Body of pancreas (tissue), 4 donors: ENCODE measurements around the gene LINC01488. TPM values are rescaled to one million over a fixed set of nuclear protein-coding genes. Genes with fewer than 3 reads are reported as not detected.

Source experiments
- ATAC-seq: fragments of 150-250 bp; one replicate; pipeline ENCODE4 v1.9.1; 2016
- DNase-seq, 4 donors: peaks; one replicate each; pipeline ENCODE4 v3.0.0-alpha.2; 2019
- H3K27ac ChIP-seq, 4 donors: fragments of 200-600 bp; sonication (generic); 1 replicate in 3 of 4; 2 replicates in 1 of 4; pipeline versions ENCODE4 v1.5.1 to v1.6.1; 2016 to 2019; ENCODE audit warnings: mild to moderate bottlenecking in 1 of 4, mixed read lengths in 1 of 4, moderate library complexity in 1 of 4
- H3K27me3 ChIP-seq, 2 donors: fragments of 200-600 bp; sonication (generic); one replicate each; pipeline ENCODE4 v1.6.0; 2016; ENCODE audit warnings: mild to moderate bottlenecking in 1 of 2
- H3K36me3 ChIP-seq, 2 donors: fragments of 200-600 bp; sonication (generic); replicated peaks in 1 of 2; 2 replicates each; pipeline ENCODE4 v1.5.1; 2016; ENCODE audit warnings: low read depth in 2 of 2; ENCODE audit not compliant: insufficient read depth in 1 of 2
- H3K4me1 ChIP-seq: fragments of 200-600 bp; sonication (generic); one replicate; pipeline ENCODE4 v1.6.0; 2016
- H3K4me3 ChIP-seq, 2 donors: fragments of 200-600 bp; sonication (generic); 1 replicate in 1 of 2; 2 replicates in 1 of 2; pipeline ENCODE4 v1.5.1; 2016 to 2019
- H3K9me3 ChIP-seq, 3 donors: fragments of 200-600 bp; sonication (generic); 1 replicate in 2 of 3; 2 replicates in 1 of 3; pipeline ENCODE4 v1.5.1; 2016
- CTCF ChIP-seq, 7 experiments: fragments of 450-650 bp in 4 of 7; fragments of 200-600 bp in 3 of 7; sonication (generic) in 3 of 7; IDR thresholded peaks; one replicate each; pipeline ENCODE4 v1.5.1; 2016 to 2019; ENCODE audit warnings: antibody characterized with exemption in 7 of 7
- POLR2A ChIP-seq, 3 donors: fragments of 450-650 bp; IDR thresholded peaks; one replicate each; pipeline ENCODE4 v1.6.1; 2016; ENCODE audit warnings: antibody characterized with exemption in 3 of 3, mild to moderate bottlenecking in 2 of 3
- WGBS, 2 donors: methylation state at CpG; one replicate each; pipeline ENCODE4 v1.1.5; 2017; 5-methylcytosine and 5-hydroxymethylcytosine counted together
- intact Hi-C: fragments of 100-400 bp; cut with DNase I; formaldehyde crosslinking; loops from one replicate; pipeline ENCODE4 v1.15.1; 2023
- total RNA-seq, 2 donors: library from RNA; depleted of rRNA; stranded (reverse); fragments of >200 nt; gene quantifications; one replicate each; pipeline ENCODE4 v1.1.0, GENCODE V29; 2016

LINC01488 gene
- total RNA-seq, 2 donors from 2014 or later, result not detected

- no peak for DNase-seq
- intact Hi-C loops, result no loop called here
- TF ChIP-seq CTCF (IDR thresholded peaks at IDR 0.05) (no peak), POLR2A (IDR thresholded peaks at IDR 0.05) (no peak)
- H3K27me3 ChIP-seq, result no peaks in the 10 kb centered on the region
- peaks cover 17% of the 10 kb centered on the region for H3K4me1 ChIP-seq
- no peak for ATAC-seq
- no peaks in the 10 kb centered on the region for H3K36me3 ChIP-seq
- H3K4me3 ChIP-seq, result no peak overlapping the region
- H3K27ac ChIP-seq, result no peak overlapping the region
- WGBS, 2 donors, result 65 to 69% methylated on average over 3 of the region's 3 CpGs
- H3K9me3 ChIP-seq, result no peaks in the 10 kb centered on the region
Measured at GRCh38 chr11:69483170-69483569, 1.7 kb downstream of the LINC01488 start.

DNA sequence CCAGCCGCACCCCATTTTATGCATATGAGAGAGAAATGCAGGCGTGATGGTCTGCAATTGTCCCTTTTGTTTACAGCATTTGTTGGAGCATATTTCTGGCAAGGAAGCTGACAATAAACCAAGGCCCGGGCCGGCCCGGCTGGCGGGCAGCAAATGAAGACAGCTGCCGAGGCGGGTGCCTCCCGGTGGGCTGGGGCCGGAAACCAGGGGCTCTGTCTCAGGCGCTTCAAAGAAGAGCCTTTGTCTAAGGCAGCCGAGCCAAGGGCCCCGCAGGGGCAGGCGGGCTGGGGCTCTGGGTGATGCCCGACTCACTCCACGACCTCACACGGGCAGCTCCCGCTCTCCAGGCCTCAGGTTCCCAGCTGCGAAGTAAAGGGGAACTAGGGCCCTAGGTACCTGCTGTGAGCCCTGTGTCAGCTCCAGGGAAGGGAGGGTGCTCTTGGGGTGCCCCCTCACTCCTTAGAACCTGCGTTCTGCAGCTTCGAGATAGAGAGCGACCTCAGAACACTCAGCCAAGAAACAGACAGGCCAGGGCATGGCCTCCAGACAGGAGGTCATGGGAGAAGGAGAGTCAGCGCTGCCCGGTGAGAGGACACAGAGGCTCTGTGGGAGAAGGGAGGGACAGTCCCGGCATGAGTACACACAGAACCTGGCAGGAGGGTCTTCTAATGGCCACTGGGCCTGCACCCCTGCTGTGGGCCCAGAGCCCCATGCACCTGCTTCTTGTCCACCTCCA lies 2.4 kb downstream of the LINC01488 start:
- intact Hi-C loops, result no loop called here
- Histone ChIP-seq H3K27me3 (no peaks in the 10 kb centered on the region), H3K36me3 (no peaks in the 10 kb centered on the region), H3K27ac (no peak overlapping the region), H3K4me1 (peaks cover 17% of the 10 kb centered on the region), H3K9me3 (no peaks in the 10 kb centered on the region), H3K4me3 (no peak overlapping the region)
- 57 to 82% methylated on average over 16 to 25 of the region's 25 CpGs for WGBS, 2 donors
- TF ChIP-seq POLR2A (IDR thresholded peaks at IDR 0.05) (no peak), CTCF (IDR thresholded peaks at IDR 0.05) (no peak)
- DNase-seq (no peak), ATAC-seq (no peak)

DNA sequence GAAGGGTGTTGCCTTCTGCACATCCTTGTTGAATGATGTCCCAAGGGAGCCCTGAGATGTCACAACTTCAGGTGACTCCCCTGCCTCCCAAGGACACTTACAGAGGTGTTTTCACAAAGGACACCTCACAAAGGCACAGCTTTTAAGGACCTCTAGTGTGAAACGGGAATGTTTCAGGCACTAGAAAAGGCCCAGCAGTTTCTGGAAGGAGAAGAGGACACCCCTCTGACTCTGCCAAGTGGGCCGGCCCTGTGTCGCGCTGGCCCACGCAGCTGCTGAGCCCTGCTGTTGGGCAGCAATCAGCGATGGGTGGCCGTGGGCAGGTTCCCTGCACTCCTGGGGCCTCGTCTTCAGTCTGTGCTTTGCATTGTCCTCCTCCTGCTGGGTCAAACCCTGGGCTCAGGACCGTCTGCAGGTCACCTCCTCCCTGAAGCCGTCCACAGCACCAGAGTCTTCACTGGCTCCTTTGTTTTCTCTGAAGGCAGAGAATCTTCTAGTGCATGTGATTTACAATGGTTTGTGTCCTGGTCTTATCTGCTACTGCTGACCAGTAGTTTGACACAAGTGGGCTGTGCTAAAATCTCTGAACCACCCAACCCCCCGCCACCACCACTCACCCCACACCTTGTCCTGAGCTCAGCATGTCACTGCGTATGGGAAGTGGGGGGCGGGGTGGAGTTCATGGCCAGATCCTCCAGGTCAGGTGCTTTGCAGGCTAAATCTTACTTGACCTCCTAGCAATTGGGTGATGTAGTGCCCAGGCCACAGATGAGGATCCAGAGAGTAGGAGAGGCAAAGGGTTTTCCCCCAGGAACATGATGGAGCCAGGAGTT lies 3.2 kb downstream of the LINC01488 start:
- WGBS, 2 donors, result 75 to 78% methylated on average over 8 to 11 of the region's 13 CpGs
- no peak for TF ChIP-seq POLR2A (IDR thresholded peaks at IDR 0.05)
- no peak for TF ChIP-seq CTCF (IDR thresholded peaks at IDR 0.05)
- no peak overlapping the region for H3K4me3 ChIP-seq
- no peak overlapping the region for H3K27ac ChIP-seq
- intact Hi-C loops, result no loop called here
- H3K27me3 ChIP-seq, result no peaks in the 10 kb centered on the region
- no peak for DNase-seq
- H3K9me3 ChIP-seq, result no peaks in the 10 kb centered on the region
- H3K4me1 ChIP-seq, result peaks cover 15% of the 10 kb centered on the region
- H3K36me3 ChIP-seq, result no peaks in the 10 kb centered on the region
- ATAC-seq, result no peak

GRCh38 chr11:69485337-69486041 lies 4.0 kb downstream of the LINC01488 start:
- DNase-seq, result no peak
- no peak for TF ChIP-seq POLR2A (IDR thresholded peaks at IDR 0.05)
- TF ChIP-seq CTCF (IDR thresholded peaks at IDR 0.05), result no peak
- Histone ChIP-seq H3K27me3 (no peaks in the 10 kb centered on the region), H3K4me1 (peaks cover 6% of the 10 kb centered on the region), H3K4me3 (no peak overlapping the region), H3K9me3 (no peaks in the 10 kb centered on the region), H3K27ac (no peak overlapping the region), H3K36me3 (no peaks in the 10 kb centered on the region)
- no peak for ATAC-seq
- intact Hi-C loops, result no loop called here
- 78 to 83% methylated on average over 3 to 11 of the region's 11 CpGs for WGBS, 2 donors
